ENCODE results near the gene TUG1.

TUG1 gene

DNA sequence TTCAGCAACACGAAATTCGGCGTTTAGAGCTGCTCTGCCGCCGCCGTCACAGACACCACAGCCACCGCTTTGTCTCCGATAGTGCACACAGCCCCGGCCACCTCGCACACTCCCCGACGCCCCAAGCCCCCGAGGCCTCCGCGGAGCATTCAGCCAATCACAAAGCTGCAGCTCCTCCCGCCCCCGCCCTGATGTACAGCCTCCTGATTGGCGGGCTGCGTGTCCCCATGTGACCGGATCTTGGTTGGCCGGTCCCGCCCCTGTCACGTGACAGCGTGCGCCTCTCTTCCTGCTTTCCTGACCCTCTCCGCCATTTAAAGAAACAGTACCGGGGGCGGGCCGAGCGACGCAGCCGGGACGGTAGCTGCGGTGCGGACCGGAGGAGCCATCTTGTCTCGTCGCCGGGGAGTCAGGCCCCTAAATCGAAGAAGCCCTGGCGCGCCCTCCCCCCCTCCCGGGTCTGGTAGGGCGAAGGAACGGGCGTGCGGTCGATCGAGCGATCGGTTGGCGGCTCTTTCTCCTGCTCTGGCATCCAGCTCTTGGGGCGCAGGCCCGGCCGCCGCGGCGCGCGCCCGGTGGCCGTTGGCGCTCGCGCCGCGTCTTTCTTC, at the start of gene TUG1:
TSS of gene TUG1 (plus strand) at position 342 of the 608 bp plus-strand sequence.
- peak; percentile 45 for DNase-seq

DNA sequence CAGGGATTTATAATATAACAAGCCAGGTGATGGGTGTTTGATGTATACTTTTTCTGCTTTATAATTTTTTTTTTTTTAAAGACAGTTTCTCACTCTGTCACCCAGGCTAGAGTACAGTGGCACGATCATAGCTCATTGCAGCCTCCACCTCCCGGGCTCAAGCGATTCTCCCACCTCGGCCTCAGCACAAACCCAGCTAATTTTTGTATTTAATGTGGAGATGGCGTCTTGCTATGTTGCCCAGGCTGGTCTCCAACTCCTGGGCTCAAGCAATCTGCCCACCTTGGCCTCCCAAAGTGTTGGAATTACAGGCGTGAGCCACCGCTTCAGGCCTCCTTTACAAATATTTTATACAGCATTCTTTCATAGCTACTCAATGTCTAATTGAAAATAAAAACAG, 49.1 kb upstream of the TUG1 start:
- DNase-seq = no peak

DNA sequence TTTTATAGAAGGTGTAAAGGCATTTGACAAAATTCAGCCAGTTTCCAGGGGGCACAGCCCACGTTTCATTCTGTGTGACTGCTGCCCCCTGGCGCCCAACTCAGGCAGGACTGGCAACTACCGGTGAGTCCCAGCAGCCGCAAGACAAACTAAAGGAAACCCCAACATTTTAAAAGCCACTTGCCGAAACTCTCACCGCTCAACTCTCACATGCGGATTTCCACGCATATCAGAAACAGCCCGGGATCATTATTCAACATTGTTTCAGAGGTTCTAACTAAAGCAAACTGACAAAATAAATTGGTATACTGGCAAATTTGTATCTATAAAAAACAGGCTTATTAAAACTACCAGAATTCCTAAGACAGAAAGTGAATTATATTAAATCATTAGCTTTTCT, 48.7 kb upstream of the TUG1 start:
- no peak for DNase-seq

DNA sequence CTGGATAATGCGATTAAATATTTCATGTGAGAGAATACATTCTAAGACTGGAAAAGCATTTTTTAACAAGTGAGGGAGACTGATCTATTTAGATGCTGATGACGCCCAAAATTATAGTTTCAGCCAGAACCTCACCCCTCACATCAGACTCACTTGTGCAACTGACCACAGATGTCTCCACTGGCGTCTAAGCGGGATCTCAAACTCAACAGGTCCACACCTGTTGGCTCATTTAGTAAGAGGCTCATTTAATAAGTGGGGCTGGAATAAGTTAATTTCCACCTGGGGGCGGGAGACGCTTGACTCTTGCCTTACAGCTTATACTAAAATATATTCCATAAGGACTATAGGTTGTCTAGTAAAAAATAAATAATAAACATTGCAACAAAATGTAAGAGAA, 48.0 kb upstream of the TUG1 start:
- no peak for DNase-seq

DNA sequence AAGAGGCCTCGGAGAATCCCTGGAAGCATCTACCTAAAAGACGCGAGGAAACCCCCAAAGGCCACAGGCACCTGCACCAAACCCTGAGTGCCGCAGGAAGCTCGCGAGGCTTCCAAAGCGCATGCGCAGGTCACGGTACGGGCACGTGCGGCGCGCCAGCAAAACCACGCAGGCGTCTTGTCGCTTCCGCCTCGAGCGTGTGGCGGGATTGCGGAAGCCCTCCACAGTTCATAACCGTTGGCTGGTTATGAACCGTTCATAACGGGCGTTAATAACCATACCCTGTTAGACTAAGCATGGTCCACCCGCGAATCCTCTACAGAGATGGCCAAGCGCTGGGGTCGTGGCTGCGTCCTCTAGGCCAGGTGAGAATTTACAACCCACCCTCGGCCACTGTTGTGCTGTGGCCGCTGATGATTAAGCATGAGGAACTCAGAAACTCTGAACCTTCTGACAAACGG, 46.9 kb upstream of the TUG1 start:
- DNase-seq = no peak

DNA sequence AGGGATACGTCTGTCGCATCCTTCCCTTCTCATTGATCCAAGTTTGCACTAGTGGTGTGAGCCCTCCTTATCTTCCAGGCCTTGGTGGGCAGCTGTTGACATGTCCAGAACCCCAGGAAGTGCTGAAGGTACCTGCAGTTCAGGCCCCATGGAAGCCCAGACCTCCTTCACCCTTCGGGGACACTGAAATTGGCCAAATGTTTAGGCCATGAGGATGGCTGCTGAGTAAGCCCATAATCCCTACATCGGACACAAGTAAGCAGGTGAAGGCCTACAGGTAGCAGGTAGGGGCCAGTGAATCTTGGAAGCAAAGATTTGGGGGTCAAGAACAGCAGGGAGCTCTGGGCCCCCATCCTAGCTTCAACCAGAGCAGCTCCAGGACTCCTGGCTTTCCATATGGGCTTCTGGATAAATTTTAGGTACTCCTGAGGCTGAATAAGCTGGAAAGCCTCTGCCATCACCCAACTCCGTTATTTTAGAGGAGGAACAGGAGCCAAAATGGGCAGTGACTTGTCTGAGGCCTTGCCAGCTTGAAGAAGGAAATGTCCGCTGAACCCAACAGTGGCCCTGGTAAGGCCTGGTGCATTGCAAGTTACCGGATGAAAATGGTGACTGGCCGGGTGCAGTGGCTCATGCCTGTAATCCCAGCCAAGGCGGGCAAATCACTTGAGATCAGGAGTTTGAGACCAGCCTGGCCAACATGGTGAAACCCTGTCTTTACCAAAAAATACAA, 45.7 kb upstream of the TUG1 start:
- DNase-seq = no peak

DNA sequence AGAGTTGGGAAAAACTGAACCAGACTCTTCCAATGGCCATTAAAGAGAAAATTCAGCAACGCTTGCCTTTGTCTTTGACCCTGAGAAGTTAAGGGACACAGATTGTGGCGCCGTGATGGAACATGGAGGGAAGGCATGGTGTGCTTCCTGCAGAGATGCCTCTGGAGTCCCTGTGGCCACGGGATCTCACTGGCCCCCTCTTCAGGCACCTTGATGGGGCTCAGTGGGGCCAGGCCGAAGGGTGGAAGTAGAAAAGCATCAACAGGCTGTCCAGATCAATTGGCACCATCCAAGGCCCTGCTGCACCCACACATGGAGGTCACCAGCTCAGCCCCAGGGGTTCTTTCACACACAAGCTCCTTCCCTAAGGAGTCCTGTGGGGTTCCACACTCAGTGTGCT, 43.4 kb upstream of the TUG1 start:
- no peak for DNase-seq

DNA sequence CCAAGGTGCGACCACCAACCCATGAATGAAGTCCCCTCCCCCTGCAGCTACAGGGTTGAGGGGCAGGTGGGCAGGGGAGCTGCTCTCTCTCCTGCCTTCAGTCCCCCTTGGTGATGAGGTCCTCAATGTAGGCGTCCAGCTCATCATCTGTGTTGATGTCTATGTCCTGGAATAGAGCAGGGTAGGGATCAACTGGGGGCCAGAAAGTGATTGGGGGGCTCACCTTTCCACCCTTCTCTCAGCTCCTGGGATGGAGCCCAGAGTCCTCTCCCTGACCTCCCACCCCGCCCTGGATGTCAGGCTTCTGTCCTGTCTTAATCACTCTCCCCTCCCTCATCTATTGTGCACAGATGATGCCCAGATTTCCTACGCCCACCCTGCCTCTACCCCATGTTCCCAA, 42.4 kb upstream of the TUG1 start:
- DNase-seq = no peak

DNA sequence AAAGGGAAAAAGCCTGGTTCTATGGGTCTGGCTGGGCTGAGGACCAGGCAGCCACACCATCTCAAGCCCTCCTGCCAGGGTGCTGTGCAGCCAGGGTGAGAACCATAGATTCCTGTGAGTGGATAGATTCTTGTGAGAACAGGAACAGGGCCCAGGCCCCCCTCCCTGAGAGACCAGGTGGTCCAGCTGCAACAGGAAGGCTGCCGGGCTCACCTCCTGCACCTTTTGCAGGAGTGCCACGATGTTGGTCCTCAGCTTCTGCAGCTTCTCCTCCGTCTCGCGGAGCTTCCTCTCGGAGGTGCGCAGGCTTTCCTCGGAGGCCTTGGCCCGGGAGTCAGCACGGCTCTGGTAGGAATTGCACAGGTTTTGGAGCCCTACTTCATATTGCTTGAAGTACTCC, 41.3 kb upstream of the TUG1 start:
- DNase-seq = no peak

DNA sequence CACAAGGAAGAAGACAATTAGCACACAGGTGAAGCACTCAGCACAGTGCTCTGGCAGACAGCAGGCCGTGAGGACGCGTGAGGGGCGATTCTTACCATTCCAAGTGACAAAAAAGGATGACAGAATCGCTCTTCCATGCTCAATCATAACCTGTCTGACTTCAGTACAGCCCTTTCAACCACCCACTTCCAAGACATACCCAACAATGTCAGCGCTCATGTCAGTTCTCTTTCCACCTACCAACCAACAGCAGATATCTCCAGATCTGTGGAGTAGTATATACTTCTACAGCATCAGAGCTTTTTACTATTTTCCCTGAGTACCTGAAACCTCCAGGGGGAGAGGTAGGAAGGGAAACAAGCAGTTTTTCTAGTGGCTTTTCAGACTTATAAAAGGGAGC, 40.7 kb upstream of the TUG1 start:
- DNase-seq = no peak

DNA sequence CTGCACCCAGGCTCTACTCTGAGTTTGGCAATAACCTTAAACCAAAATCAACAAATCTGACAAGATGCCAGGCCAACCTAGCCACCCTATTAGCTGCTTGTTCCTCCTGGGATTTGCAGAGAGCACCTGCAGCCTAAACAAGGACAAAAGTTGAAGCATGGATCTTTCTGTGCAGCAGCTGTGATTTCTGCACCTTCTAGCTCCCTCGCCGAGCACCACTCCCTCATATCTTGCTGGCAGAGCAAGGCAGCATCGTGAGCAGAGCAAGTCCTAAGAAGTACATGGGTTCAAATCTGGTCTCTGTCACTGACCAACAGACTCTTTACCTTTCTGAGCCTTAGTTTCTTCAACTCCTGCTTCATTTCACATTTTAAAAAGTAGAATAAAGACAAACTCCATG, 38.8 kb upstream of the TUG1 start:
- DNase-seq = no peak

DNA sequence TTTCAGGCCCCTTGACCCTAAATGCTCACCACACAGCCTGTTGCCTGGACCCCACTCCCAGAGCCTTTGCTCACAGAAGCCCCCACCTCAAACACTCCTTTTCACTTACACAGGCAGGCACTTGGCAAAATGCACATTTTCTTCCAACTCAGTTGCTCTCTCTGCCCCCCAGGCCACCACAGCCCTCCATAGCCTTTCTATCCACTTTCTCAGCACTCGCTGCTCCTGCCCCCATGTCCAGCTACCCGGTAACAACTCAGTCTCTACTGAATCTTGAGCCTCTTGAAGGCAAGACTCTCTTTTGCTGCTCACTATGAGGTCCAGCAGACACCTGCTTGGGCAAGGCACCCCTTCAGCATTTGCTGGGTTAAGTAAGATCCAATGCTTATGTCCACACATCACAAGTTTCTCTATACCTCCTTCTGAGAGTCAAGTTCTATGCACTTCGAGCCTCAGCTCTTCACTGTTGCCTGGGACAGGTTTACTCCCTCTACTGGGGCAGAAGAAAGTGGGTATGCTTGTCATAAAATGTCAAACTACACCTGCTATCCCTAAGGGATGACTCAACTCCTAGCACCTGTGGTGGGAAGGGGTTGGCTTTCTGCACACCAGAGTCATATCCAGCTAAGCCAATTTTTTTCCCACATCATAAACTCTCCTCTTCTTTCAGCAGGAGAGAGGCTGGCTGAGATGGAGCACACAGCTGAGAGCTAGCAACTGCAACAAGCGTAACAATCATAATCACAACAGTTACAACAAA, 37.3 kb upstream of the TUG1 start:
- no peak for DNase-seq

DNA sequence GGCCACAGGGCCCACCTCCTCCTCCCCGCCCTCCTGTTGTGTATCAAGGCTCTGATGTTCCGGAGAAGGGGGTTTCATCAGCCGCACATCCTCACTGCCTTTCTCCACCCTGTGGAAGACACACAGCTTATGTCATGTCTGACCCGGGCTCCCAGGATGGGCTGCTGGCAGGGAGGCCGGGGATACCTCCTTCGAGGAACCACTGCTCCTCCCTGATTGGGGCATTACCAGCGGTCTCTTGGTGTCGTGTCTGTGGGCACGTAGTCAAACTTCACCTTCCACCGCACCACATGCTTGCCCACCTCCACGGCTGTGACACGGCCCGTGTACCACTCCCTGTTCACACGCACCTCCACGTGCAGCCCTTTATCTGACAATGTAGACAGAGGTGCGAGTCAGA, 36.4 kb upstream of the TUG1 start:
- no peak for DNase-seq

DNA sequence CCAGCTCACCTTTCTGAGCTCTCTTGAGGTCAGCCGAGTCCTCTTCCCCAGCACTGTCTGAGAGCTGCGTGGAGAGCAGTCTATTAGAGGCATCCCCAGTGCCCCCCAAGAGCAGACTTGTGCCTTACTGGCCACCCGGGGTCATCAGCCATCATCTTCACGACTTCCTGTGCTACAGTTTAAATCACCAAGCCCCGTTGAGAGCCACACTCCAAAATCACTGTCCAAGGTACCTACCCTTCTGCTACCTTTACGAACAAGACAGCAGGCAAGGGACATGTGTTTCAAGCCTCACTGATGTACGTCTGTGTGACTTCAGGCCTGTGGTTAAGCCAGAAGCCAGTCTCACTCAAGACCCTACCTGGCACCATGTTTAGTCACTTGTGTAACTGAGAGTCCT, 35.6 kb upstream of the TUG1 start:
- DNase-seq = no peak

DNA sequence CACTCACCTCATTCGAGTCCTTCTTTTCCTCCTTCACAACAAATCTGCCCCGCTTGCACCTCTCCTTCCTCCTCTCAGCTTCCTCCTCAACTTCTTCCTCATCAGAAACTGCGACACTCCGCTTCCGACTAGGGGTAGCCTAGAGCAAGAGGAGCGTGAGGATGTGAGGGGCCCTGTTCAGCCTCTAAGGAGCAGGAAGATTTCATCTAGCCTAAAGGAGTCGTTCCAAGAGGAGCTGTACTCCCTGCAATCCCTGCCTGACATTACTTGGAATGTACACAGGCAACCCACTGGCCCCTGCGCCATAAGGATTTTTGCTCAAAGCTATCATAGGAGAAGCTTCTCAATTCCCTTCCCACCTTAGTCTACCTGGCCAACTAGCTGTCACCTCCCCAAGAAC, 35.0 kb upstream of the TUG1 start:
- DNase-seq = no peak

DNA sequence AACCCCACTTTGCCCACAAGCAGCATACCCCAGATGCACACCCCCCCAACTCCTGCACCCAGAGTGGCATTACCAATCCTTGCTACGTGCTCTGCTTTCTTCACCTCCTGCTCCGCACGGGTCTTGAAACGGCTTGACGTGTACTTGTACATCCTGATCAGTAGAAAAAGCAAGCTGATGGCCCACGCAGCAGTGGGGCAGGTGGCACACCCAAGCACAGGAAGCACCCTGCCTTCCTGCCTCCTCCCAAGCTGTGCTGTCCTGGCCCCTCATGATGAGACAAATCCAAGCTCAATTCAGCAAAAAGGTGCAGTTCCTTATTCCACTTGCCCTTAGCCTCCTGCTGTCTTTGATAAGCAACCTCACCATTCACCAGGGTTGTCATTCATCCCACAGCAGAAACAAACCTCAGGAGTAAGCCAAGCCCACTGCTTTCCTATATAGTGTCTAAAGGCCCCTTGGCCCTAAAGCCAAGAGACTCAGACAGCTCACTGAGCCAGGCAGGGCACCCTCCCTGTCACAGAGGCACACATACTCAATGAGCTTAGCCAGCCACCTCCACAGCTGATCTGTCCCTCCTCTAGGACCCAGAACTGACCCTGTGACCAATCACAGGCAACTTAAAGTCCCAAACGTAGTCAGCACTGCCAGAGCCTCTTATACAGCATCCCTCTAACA, 28.2 kb upstream of the TUG1 start:
- DNase-seq = no peak

DNA sequence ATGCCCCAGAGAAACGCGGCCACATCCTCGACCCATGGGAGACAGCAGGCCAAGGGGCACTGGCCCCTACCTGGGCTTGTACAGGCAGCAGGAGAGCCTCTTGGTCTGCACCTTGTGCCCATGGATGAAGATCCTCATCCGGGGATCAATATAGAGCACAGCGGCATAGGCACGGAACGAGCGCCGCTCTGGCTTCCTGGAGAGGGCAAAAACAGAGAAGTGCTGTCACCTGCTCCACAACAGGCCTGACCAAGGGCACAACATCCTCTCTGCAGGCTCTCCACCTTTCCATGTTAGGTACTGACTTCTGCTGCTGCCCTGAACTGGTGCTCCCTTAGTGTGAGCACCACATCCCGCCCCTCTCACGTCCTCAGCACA, 27.7 kb upstream of the TUG1 start:
- DNase-seq = no peak

DNA sequence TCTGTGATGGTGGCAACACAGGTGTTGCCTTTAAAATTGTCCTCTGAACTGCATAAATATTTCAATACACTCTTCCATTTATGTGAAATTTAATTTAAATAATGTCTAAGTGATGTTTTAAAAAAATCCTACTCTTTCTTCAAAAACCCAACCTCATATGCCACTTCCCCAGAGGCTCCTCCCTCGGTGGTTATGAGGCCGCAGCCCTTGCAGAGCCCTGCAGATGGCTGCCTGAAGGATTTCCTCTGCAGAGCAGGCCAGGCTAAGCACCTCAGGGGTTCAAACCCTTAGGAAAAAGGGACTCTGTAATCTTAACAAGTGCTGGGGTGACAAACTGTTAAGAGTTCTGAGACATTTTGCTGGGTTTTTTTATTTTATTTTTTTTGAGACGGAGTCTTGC, 25.7 kb upstream of the TUG1 start:
- DNase-seq = no peak

DNA sequence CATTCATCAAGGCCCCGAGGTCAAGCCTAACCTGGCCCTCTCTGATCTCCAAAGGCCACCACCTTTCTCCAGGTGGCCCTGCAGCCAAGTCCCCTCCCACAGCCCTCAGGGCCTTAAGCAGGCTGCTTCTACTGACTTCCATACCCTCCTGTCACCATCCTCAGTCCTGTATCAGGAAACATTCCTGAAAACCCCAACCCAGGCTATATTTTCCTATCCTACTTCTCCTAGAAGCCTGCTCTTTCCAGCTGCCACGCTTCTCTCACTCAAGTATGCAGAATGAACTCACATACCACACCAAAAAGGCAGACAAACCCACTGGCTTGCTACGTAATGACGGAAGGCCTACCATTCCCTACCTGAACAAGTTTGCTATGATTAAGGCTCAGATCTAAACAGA, 24.1 kb upstream of the TUG1 start:
- DNase-seq = no peak

DNA sequence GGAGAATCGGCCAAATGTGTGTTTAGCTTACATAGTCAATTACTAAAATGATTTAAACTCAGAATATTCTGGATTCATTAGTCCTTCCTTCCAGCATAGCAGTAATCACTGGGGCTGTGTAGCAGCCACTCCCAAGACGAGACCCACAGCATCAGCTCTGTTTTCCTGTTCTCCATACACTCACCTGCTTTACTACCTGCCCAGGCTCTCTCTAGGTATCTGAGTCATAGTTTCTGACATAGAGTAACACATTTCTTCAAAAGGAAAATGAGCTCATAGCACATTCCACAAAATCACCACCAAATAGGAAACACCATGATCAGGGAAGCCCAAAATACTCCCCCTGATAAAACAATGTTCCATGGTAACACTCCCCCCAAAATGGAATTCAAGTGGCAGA, 23.4 kb upstream of the TUG1 start:
- no peak for DNase-seq

DNA sequence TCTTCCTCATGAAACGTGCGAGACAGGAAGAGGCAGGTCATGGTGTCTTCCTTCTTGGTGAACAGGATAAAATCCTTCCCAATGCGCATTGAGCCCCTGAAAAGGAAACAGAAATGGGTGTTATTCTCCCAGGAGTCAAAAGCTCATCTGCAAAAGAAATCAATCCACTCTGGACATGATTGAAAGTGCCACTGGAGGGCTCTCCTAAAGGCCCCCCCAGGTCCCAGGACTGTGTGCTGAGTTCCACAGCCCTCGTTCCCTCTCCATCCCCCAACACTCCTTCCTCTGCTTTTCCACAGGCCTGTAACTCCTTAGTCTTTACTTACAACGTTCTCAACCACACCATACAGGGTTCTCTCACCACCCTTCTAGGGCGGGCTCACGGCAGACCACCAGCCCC, 22.7 kb upstream of the TUG1 start:
- no peak for DNase-seq

DNA sequence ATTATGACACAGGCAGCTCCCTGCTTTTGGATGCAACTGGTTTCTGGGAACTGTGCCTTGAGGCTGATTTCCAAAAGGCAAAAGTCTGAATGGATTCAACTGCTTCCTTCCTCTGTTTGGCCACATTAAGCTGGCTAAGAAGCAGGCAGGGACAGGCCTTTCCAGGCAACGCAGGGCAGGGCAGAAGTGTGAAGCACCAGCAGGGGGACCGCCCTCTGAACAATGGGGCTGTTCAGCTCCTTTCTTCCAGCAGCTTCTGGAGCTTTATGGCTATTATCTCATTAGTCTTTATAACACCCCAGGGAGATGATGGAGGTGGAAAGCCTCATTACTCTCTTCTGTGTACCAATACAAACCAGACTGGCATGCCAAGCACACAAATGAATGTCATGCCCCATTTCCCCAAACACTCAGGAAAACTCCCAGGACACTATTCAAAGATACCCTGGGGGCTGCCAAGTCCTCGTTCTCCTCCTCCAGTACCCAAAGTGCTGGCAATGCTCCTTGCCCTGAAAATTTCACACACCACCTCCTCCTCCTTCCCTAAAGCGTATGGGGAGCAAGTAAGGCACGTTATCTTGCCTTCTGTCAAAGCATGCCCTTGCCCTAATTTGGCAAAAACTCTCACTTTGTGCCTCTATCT, 21.8 kb upstream of the TUG1 start:
- DNase-seq = peak; percentile 34

DNA sequence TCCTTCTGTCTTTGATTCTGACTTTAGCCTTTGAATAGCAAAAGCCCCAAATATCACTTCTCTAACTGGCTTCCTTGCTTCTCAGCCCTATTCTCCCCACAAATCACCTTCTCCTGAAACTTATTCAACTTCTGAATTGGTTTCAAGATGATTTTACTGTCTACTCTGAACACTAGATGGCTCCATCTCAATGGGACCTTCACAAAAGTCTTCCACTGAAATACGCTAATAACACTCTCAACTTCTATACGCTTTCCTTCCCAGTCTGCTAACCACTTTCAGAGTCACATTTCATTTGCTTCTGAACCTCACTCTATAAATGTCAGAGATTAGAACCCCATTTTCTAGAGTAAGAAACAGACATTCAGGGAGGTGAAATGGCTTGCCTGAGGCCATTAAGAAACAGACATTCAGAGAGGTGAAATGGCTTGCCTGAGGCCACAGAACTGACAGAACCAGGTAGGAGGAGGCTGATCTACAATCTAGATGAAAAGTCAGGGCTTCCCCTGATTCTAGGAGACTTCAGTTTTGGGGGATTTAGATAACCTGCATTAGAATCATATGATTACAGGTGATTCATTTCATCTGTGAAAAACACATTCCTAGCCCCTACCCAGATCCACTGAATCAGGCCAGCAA, 21.1 kb upstream of the TUG1 start:
- no peak for DNase-seq
